Gastroesophageal sphincter (tissue), 4 donors: Measurements from ENCODE around the gene CLEC5A. TPM values are rescaled to one million over a fixed set of nuclear protein-coding genes. Genes with fewer than 3 reads are reported as not detected.

ENCODE experiments used
- ATAC-seq: fragments of 150-250 bp; one replicate; pipeline ENCODE4 v1.9.1; 2016; ENCODE audit warnings: mild to moderate bottlenecking, moderate library complexity
- H3K27ac ChIP-seq, 4 donors: fragments of 200-600 bp; sonication (generic) in 3 of 4; 1 replicate in 3 of 4; 2 replicates in 1 of 4; pipeline ENCODE4 v1.5.1; 2016 to 2019
- H3K27me3 ChIP-seq: fragments of 200-600 bp; sonication (generic); one replicate; pipeline ENCODE4 v1.5.1; 2019
- H3K36me3 ChIP-seq, 2 donors: fragments of 200-600 bp; sonication (generic); one replicate each; pipeline ENCODE4 v1.5.1; 2019; ENCODE audit warnings: control low read depth in 1 of 2
- H3K4me1 ChIP-seq, 3 donors: fragments of 200-600 bp; sonication (generic); 1 replicate in 2 of 3; 2 replicates in 1 of 3; pipeline ENCODE4 v1.5.1; 2016 to 2019; ENCODE audit warnings: control low read depth in 2 of 3
- H3K4me3 ChIP-seq, 2 donors: fragments of 200-600 bp; sonication (generic); one replicate each; pipeline ENCODE4 v1.5.1; 2019; ENCODE audit warnings: mild to moderate bottlenecking in 1 of 2, moderate library complexity in 1 of 2
- H3K9me3 ChIP-seq, 3 donors: fragments of 200-600 bp; sonication (generic); one replicate each; pipeline ENCODE4 v1.5.1; 2017 to 2019; ENCODE audit warnings: control low read depth in 2 of 3
- EP300 ChIP-seq: sonication (generic); formaldehyde crosslinking; IDR thresholded peaks from one replicate; pipeline ENCODE4 v1.6.1; 2017; ENCODE audit warnings: antibody characterized with exemption, mild to moderate bottlenecking
- POLR2A ChIP-seq, 2 donors: fragments of 450-650 bp; IDR thresholded peaks; one replicate each; pipeline ENCODE4 v1.6.1; 2017; ENCODE audit warnings: antibody characterized with exemption in 2 of 2, mild to moderate bottlenecking in 2 of 2, moderate library complexity in 1 of 2
- POLR2AphosphoS5 ChIP-seq: sonication (generic); formaldehyde crosslinking; IDR thresholded peaks from one replicate; pipeline ENCODE4 v1.6.1; 2017; ENCODE audit warnings: antibody characterized with exemption
- WGBS, 2 donors: methylation state at CpG; one replicate each; pipeline ENCODE4 v1.1.5; 2018; ENCODE audit warnings: low coverage in 1 of 2; 5-methylcytosine and 5-hydroxymethylcytosine counted together
- total RNA-seq, 4 donors: library from RNA; depleted of rRNA; stranded (reverse); fragments of >200 nt; gene quantifications; one replicate each; pipeline ENCODE4 v1.1.0, GENCODE V29; 2016
- TF ChIP-seq, protein P1 (sequence below), 4 experiments: fragments of 200-600 bp in 2 of 4; fragments of 450-650 bp in 2 of 4; sonication (generic) in 1 of 4; IDR thresholded peaks; one replicate each; pipeline ENCODE4 v1.5.1; 2017 to 2019; ENCODE audit warnings: antibody characterized with exemption in 4 of 4, mild to moderate bottlenecking in 2 of 4, moderate library complexity in 2 of 4

Gene CLEC5A
- total RNA-seq, 4 donors from 2014 or later: 0.12 to 0.15 (median 0.13) TPM; not detected in 1

GRCh38 chr7:141949911-141950310, 3.1 kb upstream of the CLEC5A start:
- WGBS, 2 donors: 75 to 78% methylated on average over 3 of the region's 3 CpGs
- Histone ChIP-seq H3K27ac (no peak overlapping the region), H3K36me3 (no peaks in the 10 kb centered on the region), H3K4me1 (no peaks in the 10 kb centered on the region), H3K4me3 (no peak overlapping the region), H3K9me3 (no peaks in the 10 kb centered on the region), H3K27me3 (no peaks in the 10 kb centered on the region)
- ATAC-seq: no peak
- no peak for TF ChIP-seq POLR2AphosphoS5

DNA sequence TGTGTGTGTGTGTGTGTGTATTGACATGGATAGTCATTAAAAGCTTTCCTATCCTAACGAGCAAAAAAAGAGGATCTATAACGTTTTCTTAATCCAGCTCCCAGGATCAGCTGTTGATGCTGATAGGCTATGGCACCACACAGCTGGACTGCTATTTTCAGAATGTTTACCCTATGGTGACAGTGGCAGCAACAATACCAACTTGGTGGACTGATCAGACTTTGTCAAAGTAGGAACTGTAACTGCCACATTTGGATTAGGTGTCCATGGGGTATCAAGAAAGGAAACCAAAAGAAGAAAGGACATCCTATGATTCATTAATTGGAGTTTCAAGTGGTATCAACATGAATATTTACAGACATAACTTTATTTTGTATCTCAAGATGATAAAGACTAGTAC, 2.7 kb upstream of the CLEC5A start:
- Histone ChIP-seq H3K36me3 (no peaks in the 10 kb centered on the region), H3K4me1 (no peaks in the 10 kb centered on the region), H3K27ac (no peak overlapping the region), H3K9me3 (no peaks in the 10 kb centered on the region), H3K4me3 (no peak overlapping the region), H3K27me3 (no peaks in the 10 kb centered on the region)
- ATAC-seq: no peak
- TF ChIP-seq, protein P1, sequence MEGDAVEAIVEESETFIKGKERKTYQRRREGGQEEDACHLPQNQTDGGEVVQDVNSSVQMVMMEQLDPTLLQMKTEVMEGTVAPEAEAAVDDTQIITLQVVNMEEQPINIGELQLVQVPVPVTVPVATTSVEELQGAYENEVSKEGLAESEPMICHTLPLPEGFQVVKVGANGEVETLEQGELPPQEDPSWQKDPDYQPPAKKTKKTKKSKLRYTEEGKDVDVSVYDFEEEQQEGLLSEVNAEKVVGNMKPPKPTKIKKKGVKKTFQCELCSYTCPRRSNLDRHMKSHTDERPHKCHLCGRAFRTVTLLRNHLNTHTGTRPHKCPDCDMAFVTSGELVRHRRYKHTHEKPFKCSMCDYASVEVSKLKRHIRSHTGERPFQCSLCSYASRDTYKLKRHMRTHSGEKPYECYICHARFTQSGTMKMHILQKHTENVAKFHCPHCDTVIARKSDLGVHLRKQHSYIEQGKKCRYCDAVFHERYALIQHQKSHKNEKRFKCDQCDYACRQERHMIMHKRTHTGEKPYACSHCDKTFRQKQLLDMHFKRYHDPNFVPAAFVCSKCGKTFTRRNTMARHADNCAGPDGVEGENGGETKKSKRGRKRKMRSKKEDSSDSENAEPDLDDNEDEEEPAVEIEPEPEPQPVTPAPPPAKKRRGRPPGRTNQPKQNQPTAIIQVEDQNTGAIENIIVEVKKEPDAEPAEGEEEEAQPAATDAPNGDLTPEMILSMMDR (IDR thresholded peaks at IDR 0.05): no peak
- no peak for TF ChIP-seq POLR2AphosphoS5
- TF ChIP-seq POLR2A (IDR thresholded peaks at IDR 0.05): no peak
- no peak for TF ChIP-seq EP300
- 51 to 75% methylated on average over 1 to 2 of the region's 2 CpGs for WGBS, 2 donors

DNA sequence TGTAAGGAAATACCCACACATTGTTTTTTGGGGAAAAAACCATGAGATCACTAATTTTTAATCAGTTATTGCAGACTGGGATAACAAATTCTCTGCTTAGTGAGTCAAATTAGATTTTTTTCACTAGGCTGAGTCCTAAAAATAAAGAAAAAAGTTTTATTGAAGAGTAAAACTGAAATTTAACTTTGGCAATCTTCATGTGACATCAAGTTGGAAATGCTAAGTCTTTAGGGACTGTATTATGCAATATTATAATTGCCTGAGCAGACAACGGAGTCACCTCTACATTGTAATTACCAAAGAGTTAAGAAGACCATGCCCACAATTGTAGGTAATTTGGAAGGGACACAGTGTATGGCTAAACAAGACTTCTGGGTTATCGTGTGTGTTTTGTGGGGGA, 2.2 kb upstream of the CLEC5A start:
- WGBS, 2 donors: 33 to 67% methylated on average over 1 to 2 of the region's 2 CpGs
- Histone ChIP-seq H3K9me3 (no peaks in the 10 kb centered on the region), H3K4me1 (no peaks in the 10 kb centered on the region), H3K27me3 (no peaks in the 10 kb centered on the region), H3K36me3 (no peaks in the 10 kb centered on the region), H3K4me3 (no peak overlapping the region), H3K27ac (no peak overlapping the region)
- TF ChIP-seq POLR2AphosphoS5 (no peak), POLR2A (IDR thresholded peaks at IDR 0.05) (no peak), EP300 (no peak)
- TF ChIP-seq, protein P1 (IDR thresholded peaks at IDR 0.05): no peak
- ATAC-seq: no peak

GRCh38 chr7:141945356-141945755, 1.4 kb downstream of the CLEC5A start:
- Histone ChIP-seq H3K4me1 (no peaks in the 10 kb centered on the region), H3K36me3 (no peaks in the 10 kb centered on the region), H3K27me3 (no peaks in the 10 kb centered on the region), H3K27ac (no peak overlapping the region), H3K9me3 (peaks cover 0 to 16% (median 0%) of the 10 kb centered on the region in 3 donors), H3K4me3 (no peak overlapping the region)
- TF ChIP-seq, protein P1 (IDR thresholded peaks at IDR 0.05): no peak
- TF ChIP-seq EP300 (no peak), POLR2A (IDR thresholded peaks at IDR 0.05) (no peak), POLR2AphosphoS5 (no peak)
- no peak for ATAC-seq
- 50 to 66% methylated on average over 3 of the region's 3 CpGs for WGBS, 2 donors

DNA sequence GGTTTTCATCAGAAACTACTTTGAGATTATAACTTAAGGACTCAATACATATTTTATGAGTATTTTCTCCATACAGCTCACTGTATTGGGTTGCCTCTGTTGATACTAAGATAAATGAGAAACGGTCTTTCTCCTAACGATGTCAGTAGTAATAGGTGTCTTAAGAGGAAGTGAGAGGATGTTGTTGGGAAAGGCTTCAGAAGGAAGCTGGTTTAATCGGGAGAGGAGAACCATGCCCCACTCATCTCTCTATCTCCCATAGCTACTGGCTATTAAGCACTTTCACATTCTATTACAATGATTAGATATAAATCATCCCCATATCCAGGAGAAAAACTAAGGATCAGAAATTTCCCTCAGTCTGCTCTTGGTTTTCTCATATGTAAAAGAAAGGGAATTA, 2.0 kb downstream of the CLEC5A start:
- H3K27ac ChIP-seq: no peak overlapping the region

More for the DNA sequence above, 2.0 kb downstream of the CLEC5A start:
- ATAC-seq: no peak
- WGBS, 2 donors: 67 to 77% methylated on average over 3 of the region's 3 CpGs
- no peak overlapping the region for H3K4me3 ChIP-seq
- no peaks in the 10 kb centered on the region for H3K36me3 ChIP-seq
- peaks cover 0 to 17% (median 0%) of the 10 kb centered on the region in 3 donors for H3K9me3 ChIP-seq
- no peaks in the 10 kb centered on the region for H3K27me3 ChIP-seq
- H3K4me1 ChIP-seq: no peaks in the 10 kb centered on the region
- TF ChIP-seq POLR2A (IDR thresholded peaks at IDR 0.05) (no peak), EP300 (no peak), POLR2AphosphoS5 (no peak)
- TF ChIP-seq, protein P1 (IDR thresholded peaks at IDR 0.05): no peak
